ENCODE data around the gene AOC3. TPM values are rescaled to one million over a fixed set of nuclear protein-coding genes. Genes with fewer than 3 reads are reported as not detected.

The AOC3 gene
- total and polyA plus RNA-seq, 2 of the 13 experiments (the other 11 are each of a cell fraction or from before 2014, with no cell fraction given) = 8.7 to 51.7 TPM

DNA sequence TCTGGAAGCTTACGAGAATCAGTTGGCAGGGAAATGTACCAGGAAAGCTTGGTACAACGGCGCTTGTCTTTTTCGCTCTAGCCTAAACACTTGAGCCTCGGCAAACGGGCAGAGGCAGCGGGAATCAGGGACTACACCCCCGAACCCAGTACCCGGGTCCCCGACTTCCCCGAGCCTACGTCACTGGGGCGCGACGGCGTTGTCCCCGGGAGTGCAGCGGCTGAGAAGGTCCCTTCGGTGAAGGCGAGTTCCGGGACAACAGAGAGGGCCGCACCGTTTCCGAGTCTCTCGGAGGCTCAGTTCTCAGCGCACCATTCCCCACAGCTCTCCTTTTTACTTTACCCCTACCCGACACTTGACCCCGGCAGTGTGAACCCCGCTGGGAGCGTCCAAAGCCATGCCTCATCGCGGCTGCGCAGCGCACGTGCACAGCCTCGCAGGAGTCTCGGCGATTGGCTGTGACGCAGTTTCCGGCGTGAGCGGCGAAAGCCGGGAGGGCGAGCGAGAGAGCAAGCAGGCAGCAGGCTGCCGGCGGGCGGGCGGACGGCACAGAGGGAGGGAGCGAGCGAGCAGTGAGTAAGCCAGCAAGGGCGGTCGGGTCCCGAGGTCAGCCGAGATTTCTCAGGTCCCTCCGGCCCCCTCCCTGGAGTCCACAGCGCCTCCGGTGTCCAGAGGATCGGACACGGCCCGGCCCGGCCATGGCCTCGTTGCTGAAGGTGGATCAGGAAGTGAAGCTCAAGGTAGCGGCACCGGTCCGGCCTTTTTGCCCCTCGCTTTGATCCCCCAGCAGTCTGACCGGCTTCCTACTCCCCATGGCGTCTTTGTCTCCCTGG lies 17.8 kb upstream of the AOC3 start, which contains the start of gene PSME3 (continued):
- peak; percentile 90; the same call in 1 of the 2 replicates for TF ChIP-seq ZFP82 (CRISPR knock-in tag; IDR thresholded peaks at IDR 0.05; ENCODE audit: borderline replicate concordance)
- TF ChIP-seq, protein P1, sequence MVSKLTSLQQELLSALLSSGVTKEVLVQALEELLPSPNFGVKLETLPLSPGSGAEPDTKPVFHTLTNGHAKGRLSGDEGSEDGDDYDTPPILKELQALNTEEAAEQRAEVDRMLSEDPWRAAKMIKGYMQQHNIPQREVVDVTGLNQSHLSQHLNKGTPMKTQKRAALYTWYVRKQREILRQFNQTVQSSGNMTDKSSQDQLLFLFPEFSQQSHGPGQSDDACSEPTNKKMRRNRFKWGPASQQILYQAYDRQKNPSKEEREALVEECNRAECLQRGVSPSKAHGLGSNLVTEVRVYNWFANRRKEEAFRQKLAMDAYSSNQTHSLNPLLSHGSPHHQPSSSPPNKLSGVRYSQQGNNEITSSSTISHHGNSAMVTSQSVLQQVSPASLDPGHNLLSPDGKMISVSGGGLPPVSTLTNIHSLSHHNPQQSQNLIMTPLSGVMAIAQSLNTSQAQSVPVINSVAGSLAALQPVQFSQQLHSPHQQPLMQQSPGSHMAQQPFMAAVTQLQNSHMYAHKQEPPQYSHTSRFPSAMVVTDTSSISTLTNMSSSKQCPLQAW (CRISPR knock-in tag; IDR thresholded peaks at IDR 0.05) = peak; percentile 97
- TF ChIP-seq KMT2A (CRISPR knock-in tag; IDR thresholded peaks at IDR 0.05) = peak; percentile 97
- TF ChIP-seq ARID2 (CRISPR knock-in tag; IDR thresholded peaks at IDR 0.05; ENCODE audit: borderline replicate concordance) = no peak; the same call in 1 of the 2 replicates
- TF ChIP-seq KLF15 (CRISPR knock-in tag; IDR thresholded peaks at IDR 0.05; ENCODE audit: borderline replicate concordance) = no peak; the same call in 1 of the 2 replicates
- TF ChIP-seq ZNF331 (CRISPR knock-in tag; IDR thresholded peaks at IDR 0.05) = peak; percentile 43
- no peak for TF ChIP-seq RBM22 (optimal IDR thresholded peaks at IDR 0.05; ENCODE audit: low read length)
- TF ChIP-seq, protein P2, sequence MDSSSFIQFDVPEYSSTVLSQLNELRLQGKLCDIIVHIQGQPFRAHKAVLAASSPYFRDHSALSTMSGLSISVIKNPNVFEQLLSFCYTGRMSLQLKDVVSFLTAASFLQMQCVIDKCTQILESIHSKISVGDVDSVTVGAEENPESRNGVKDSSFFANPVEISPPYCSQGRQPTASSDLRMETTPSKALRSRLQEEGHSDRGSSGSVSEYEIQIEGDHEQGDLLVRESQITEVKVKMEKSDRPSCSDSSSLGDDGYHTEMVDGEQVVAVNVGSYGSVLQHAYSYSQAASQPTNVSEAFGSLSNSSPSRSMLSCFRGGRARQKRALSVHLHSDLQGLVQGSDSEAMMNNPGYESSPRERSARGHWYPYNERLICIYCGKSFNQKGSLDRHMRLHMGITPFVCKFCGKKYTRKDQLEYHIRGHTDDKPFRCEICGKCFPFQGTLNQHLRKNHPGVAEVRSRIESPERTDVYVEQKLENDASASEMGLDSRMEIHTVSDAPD (CRISPR knock-in tag; IDR thresholded peaks at IDR 0.05) = peak; percentile 67; the same call in 1 of the 2 replicates
- peak; percentile 96 for TF ChIP-seq KDM3A (CRISPR knock-in tag; IDR thresholded peaks at IDR 0.05; ENCODE audit: low read depth)
- peak; percentile 100 for TF ChIP-seq BHLHE40 (IDR thresholded peaks at IDR 0.05; ENCODE audit: low read length)
- TF ChIP-seq CEBPB (IDR thresholded peaks at IDR 0.05; ENCODE audit: borderline replicate concordance, low read depth, low read length) = no peak
- TF ChIP-seq, protein P3, sequence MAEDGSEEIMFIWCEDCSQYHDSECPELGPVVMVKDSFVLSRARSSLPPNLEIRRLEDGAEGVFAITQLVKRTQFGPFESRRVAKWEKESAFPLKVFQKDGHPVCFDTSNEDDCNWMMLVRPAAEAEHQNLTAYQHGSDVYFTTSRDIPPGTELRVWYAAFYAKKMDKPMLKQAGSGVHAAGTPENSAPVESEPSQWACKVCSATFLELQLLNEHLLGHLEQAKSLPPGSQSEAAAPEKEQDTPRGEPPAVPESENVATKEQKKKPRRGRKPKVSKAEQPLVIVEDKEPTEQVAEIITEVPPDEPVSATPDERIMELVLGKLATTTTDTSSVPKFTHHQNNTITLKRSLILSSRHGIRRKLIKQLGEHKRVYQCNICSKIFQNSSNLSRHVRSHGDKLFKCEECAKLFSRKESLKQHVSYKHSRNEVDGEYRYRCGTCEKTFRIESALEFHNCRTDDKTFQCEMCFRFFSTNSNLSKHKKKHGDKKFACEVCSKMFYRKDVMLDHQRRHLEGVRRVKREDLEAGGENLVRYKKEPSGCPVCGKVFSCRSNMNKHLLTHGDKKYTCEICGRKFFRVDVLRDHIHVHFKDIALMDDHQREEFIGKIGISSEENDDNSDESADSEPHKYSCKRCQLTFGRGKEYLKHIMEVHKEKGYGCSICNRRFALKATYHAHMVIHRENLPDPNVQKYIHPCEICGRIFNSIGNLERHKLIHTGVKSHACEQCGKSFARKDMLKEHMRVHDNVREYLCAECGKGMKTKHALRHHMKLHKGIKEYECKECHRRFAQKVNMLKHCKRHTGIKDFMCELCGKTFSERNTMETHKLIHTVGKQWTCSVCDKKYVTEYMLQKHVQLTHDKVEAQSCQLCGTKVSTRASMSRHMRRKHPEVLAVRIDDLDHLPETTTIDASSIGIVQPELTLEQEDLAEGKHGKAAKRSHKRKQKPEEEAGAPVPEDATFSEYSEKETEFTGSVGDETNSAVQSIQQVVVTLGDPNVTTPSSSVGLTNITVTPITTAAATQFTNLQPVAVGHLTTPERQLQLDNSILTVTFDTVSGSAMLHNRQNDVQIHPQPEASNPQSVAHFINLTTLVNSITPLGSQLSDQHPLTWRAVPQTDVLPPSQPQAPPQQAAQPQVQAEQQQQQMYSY (CRISPR knock-in tag; IDR thresholded peaks at IDR 0.05) = peak; percentile 31; the same call in 1 of the 2 replicates
- TF ChIP-seq ZNF263 (CRISPR knock-in tag; IDR thresholded peaks at IDR 0.05) = peak; percentile 66
- no peak; the same call in 1 of the 2 replicates for TF ChIP-seq RFX1 (IDR thresholded peaks at IDR 0.05)
- peak; percentile 57; the same call in 1 of the 2 replicates for TF ChIP-seq FOSL2 (CRISPR knock-in tag; IDR thresholded peaks at IDR 0.05)
- TF ChIP-seq SMYD3 (CRISPR knock-in tag; IDR thresholded peaks at IDR 0.05) = peak; percentile 86; the same call in 1 of the 2 replicates
- TF ChIP-seq ZNF660 (CRISPR knock-in tag; IDR thresholded peaks at IDR 0.05; ENCODE audit: borderline replicate concordance, low read depth) = no peak
- peak; percentile 84 for TF ChIP-seq ETV6 (CRISPR knock-in tag; conservative IDR thresholded peaks at IDR 0.05)
- TF ChIP-seq ZHX1 (CRISPR knock-in tag; IDR thresholded peaks at IDR 0.05; ENCODE audit: low read depth) = peak; percentile 72; the same call in 1 of the 2 replicates
- peak; percentile 19; the same call in 1 of the 2 replicates for TF ChIP-seq FOXP1 (IDR thresholded peaks at IDR 0.05)
- TF ChIP-seq FOXP1 (CRISPR knock-in tag; IDR thresholded peaks at IDR 0.05) = no peak

Data from HepG2 (cell line).